ENCODE data around the gene CELSR1.
A peak's percentile ranks its signal among the peaks of the same experiment; 100 is the strongest.

The CELSR1 gene

DNA sequence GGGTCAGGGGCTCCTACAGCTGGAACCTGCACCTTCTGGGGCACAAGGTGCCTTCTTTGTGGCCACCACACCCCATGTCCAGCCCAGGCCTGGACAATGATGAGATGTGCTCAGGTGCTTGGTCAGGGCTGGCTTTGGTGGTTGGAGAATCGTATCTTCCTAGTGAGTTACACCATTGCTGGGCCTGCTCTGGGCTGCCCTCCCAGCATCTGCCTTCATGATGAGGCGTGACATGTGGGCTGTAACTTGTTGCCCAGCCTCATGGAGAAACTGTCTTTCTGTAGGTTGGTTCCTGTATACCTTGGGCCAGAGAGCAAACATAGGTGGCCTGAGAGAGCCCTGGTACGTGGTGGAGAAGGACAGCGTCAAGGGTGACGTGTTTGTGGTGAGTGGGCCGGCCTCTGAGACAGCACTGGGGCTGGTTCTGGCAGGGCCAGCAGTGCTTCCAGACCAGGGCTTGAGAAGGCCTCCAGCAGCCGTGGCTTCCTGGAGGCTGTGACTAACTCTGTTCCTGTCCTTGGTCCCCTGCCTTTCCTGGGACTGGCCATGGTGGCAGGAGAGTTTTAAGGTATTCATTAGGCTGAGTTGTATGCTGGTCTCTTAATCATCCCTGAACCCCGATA, 183.8 kb downstream of the CELSR1 start:
- H3K4me3 ChIP-seq (ENCODE audit: low read length), result no peak overlapping the region
- TF ChIP-seq, protein P1, sequence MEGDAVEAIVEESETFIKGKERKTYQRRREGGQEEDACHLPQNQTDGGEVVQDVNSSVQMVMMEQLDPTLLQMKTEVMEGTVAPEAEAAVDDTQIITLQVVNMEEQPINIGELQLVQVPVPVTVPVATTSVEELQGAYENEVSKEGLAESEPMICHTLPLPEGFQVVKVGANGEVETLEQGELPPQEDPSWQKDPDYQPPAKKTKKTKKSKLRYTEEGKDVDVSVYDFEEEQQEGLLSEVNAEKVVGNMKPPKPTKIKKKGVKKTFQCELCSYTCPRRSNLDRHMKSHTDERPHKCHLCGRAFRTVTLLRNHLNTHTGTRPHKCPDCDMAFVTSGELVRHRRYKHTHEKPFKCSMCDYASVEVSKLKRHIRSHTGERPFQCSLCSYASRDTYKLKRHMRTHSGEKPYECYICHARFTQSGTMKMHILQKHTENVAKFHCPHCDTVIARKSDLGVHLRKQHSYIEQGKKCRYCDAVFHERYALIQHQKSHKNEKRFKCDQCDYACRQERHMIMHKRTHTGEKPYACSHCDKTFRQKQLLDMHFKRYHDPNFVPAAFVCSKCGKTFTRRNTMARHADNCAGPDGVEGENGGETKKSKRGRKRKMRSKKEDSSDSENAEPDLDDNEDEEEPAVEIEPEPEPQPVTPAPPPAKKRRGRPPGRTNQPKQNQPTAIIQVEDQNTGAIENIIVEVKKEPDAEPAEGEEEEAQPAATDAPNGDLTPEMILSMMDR (IDR thresholded peaks at IDR 0.05; ENCODE audit: insufficient read depth, low read depth, low read length, missing control alignments), result no peak
- DNase-seq (ENCODE audit: low read depth), result no peak

DNA sequence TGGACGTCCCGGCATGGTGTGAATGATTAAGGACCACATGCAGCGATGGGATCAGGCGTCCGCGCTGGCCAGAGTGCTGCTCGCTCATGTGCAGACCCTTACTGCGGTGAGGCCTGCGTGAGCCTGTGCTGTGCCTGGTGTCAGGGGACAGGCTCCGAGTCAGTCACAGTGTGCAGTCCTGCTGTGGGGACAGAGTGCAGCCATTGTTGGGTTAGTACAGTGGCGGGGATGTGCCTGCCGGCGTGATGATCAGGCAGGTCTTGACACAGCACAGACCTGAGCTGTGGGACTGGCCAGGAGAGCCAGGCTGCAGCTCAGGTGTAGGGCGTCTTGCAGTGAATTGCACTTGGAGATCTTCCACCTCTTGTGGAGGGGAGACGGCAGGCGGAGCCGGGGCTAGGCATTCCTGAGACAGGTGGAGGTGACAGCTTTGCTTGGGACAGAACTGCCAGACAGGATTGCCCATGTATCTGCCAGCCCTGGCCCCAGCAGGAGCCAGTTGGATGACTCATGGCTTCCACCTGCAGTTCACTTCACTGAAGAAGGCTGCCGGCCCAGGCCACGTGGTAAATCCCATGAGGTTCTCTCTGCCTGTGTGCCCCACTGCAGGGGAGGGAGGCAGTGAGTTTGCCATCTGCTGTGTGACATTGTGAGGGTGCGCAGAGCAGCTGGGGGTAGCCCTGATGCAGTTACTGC, 184.6 kb downstream of the CELSR1 start:
- no peak overlapping the region for H3K4me3 ChIP-seq (ENCODE audit: low read length)

DNA sequence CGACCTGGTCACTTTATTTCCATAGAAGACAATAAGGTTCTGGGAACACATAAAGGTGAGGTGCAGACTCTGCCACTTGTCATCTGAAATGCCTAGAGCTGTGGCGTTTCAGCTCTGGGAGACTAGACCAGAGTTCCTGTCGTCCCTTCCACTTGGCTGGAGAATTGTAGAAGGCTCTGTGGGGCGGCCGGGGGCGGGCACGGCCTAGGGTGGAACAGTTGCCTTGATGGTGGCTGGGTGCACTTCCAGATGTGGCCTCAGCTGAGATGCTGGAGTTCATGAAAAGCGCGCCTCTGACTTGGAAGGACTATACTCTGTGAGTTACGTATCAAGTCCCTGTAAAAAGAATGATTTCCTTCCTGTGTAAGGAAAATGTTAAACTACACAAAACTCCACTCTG, 185.1 kb downstream of the CELSR1 start:
- TF ChIP-seq, protein P1 (IDR thresholded peaks at IDR 0.05; ENCODE audit: insufficient read depth, low read depth, low read length, missing control alignments), result no peak
- DNase-seq (ENCODE audit: low read depth), result no peak
- no peak overlapping the region for H3K4me3 ChIP-seq (ENCODE audit: low read length)

More for the DNA sequence above, 184.6 kb downstream of the CELSR1 start:
- peak; percentile 87 for DNase-seq (ENCODE audit: low read depth)
- TF ChIP-seq, protein P1 (IDR thresholded peaks at IDR 0.05; ENCODE audit: insufficient read depth, low read depth, low read length, missing control alignments), result no peak

DNA sequence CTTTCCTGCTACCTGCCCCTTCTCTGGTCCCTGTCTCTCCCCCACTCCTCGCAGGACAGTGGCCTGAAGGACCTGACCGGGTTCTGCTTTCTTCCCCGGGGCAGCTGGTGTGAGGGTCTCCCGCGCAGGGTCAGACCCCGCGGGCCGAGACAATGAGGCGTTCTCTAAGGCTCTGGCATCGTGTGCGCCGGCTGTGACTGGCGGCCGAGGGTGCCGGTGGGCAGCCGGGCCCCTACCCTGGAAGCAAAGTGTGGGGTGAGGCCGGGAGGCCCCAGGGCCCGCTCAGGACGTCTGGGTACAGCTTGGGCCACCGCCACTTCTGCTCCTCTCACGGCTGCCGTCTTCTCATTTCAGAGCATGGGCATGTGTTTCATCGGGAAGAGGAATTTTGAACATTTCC, 185.7 kb downstream of the CELSR1 start:
- TF ChIP-seq, protein P1 (IDR thresholded peaks at IDR 0.05; ENCODE audit: insufficient read depth, low read depth, low read length, missing control alignments), result no peak
- H3K4me3 ChIP-seq (ENCODE audit: low read length), result no peak overlapping the region
- DNase-seq (ENCODE audit: low read depth), result no peak

DNA sequence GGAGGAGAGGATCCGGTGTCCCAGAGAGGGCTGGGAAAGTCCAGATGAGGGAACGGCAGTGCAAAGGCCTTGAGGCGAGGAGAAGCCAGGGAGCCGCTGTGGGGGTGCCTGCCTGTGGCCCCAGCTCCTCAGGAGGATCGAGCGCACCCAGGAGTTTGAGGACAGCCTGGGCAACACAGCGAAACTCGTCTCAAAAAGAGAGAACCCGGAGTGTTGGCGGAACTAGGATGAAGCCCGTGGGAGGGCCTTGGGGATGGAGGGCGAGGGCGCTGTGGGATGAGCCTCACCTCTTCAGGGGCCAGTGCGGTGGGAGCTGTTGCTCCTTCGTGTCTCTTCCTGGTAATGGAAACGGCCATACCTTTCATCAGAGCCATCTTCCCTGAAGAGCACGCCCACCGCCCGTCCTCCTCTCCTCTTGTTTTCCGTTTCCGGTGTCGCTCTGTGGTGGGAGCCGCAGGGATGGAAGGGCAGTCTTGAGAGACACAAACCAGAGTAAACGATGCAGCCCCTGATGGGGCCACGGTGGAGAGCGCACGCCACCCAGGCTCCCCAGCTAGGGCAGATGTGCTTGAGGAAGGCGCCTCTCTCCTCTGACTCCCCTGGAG, 186.2 kb downstream of the CELSR1 start:
- no peak overlapping the region for H3K4me3 ChIP-seq (ENCODE audit: low read length)
- no peak for DNase-seq (ENCODE audit: low read depth)
- TF ChIP-seq, protein P1 (IDR thresholded peaks at IDR 0.05; ENCODE audit: insufficient read depth, low read depth, low read length, missing control alignments), result no peak

DNA sequence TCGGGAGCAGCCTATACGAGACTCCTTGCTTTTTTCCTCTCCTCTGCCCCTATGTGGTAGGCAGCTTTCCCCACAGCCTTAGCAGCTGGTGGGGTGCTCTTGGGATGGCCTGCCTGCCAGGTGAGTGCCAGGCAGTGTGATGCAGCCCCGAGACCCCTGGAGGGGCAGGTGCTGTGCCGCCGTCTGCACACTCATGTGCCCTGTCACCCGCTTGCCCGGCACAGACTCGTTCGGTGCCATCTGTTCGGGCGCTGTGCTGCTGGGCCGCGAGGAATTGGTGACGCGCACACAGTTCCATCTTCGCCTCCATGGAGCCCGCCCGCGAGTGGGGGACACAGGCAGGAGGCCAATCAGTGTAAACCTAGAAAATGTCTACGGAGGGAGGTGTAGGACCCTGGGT, 186.8 kb downstream of the CELSR1 start:
- TF ChIP-seq, protein P1 (IDR thresholded peaks at IDR 0.05; ENCODE audit: insufficient read depth, low read depth, low read length, missing control alignments), result no peak
- no peak for DNase-seq (ENCODE audit: low read depth)
- H3K4me3 ChIP-seq (ENCODE audit: low read length), result no peak overlapping the region
